CD8-positive, alpha-beta memory T cell (primary cell): Measurements from ENCODE around the gene AP3S1. TPM values are rescaled to one million over a fixed set of nuclear protein-coding genes. Genes with fewer than 3 reads are reported as not detected.
A peak's percentile ranks its signal among the peaks of the same experiment; 100 is the strongest.

Experiments used
- CTCF ChIA-PET: fragments of 350-600 bp; sonication (Branson Sonifier 250); formaldehyde crosslinking; loops from one replicate; lab custom pipeline; 2021; ENCODE audit warnings: antibody characterized with exemption; lab: Charles Lee
- POLR2A ChIA-PET: fragments of 350-600 bp; sonication (Branson Sonifier 250); formaldehyde crosslinking; loops from one replicate; lab custom pipeline; 2021; ENCODE audit warnings: antibody characterized with exemption; lab: Charles Lee
- DNase-seq, 5 donors: peaks; one replicate each; pipeline versions ENCODE4 v3.0.0 to v3.0.0-alpha.2; 2020 to 2022; ENCODE audit warnings: mixed read lengths in 1 of 5
- H3K27ac ChIP-seq: one replicate; pipeline ENCODE4 v1.7.0; 2013; ENCODE audit warnings: low read depth, mild to moderate bottlenecking, low read length, moderate library complexity
- H3K27me3 ChIP-seq: 2 replicates; pipeline ENCODE4 v1.7.0; 2013; ENCODE audit warnings: low read length, mild to moderate bottlenecking; ENCODE audit not compliant: insufficient read depth, poor library complexity, severe bottlenecking
- H3K36me3 ChIP-seq: 2 replicates; pipeline ENCODE4 v1.7.0; 2013; ENCODE audit warnings: mild to moderate bottlenecking, low read length, moderate library complexity; ENCODE audit not compliant: insufficient read depth
- H3K4me1 ChIP-seq: 2 replicates; pipeline ENCODE4 v1.7.0; 2013; ENCODE audit warnings: mild to moderate bottlenecking, low read length, moderate library complexity; ENCODE audit not compliant: insufficient read depth
- H3K4me3 ChIP-seq: 2 replicates; pipeline ENCODE4 v1.7.0; 2013; ENCODE audit warnings: mild to moderate bottlenecking, low read length
- H3K9me3 ChIP-seq: 2 replicates; pipeline ENCODE4 v1.7.0; 2013; ENCODE audit warnings: mild to moderate bottlenecking, low read length
- H3K27ac Mint-ChIP-seq, 8 donors: one replicate each; pipeline ENCODE4 v1.8.0; 2020 to 2021; ENCODE audit warnings: mixed read lengths in 8 of 8, mild to moderate bottlenecking in 6 of 8, inconsistent platforms in 3 of 8, moderate library complexity in 3 of 8
- H3K27me3 Mint-ChIP-seq, 2 donors: one replicate each; pipeline ENCODE4 v1.8.0; 2020 to 2021; ENCODE audit warnings: mixed read lengths in 2 of 2, mild to moderate bottlenecking in 1 of 2, moderate library complexity in 1 of 2
- H3K36me3 Mint-ChIP-seq, 3 donors: one replicate each; pipeline ENCODE4 v1.8.0; 2020 to 2021; ENCODE audit warnings: mixed read lengths in 3 of 3, inconsistent platforms in 1 of 3, mild to moderate bottlenecking in 1 of 3
- H3K4me1 Mint-ChIP-seq, 3 donors: one replicate each; pipeline ENCODE4 v1.8.0; 2020 to 2021; ENCODE audit warnings: mixed read lengths in 3 of 3, inconsistent platforms in 1 of 3, mild to moderate bottlenecking in 1 of 3
- H3K4me3 Mint-ChIP-seq, 7 donors: one replicate each; pipeline ENCODE4 v1.8.0; 2020 to 2021; ENCODE audit warnings: mixed read lengths in 7 of 7, mild to moderate bottlenecking in 6 of 7, moderate library complexity in 4 of 7, inconsistent platforms in 2 of 7
- H3K9me3 Mint-ChIP-seq, 5 donors: one replicate each; pipeline ENCODE4 v1.8.0; 2020 to 2022; ENCODE audit warnings: mixed read lengths in 5 of 5, mild to moderate bottlenecking in 3 of 5, moderate library complexity in 2 of 5, inconsistent platforms in 1 of 5
- polyA plus RNA-seq: library from polyadenylated mRNA; unstranded; fragments of 300-500 nt; fragmentation: Illumina TruSeq; gene quantifications from one replicate; pipeline ENCODE4 v1.2.3, GENCODE V29; 2021
- total RNA-seq, 2 experiments: library from RNA; stranded (reverse); gene quantifications; one replicate each; pipeline ENCODE4 v1.2.3, GENCODE V29; 2021

The AP3S1 gene
- total and polyA plus RNA-seq, 3 experiments from 2014 or later = 62.1 to 77.5 (median 73.6) TPM

GRCh38 chr5:115844321-115844817 lies 2.6 kb downstream of the AP3S1 start:
- Histone ChIP-seq H3K27me3 (no peaks in the 10 kb centered on the region), H3K4me1 (peaks cover 25% of the 10 kb centered on the region), H3K9me3 (no peaks in the 10 kb centered on the region), H3K36me3 (no peaks in the 10 kb centered on the region), H3K27ac (no peak overlapping the region), H3K4me3 (no peak overlapping the region)
- H3K36me3 Mint-ChIP-seq = peaks cover 0 to 12% (median 0%) of the 10 kb centered on the region in 3 donors
- ChIA-PET POLR2A (no interaction called here), CTCF (no interaction called here)
- peak overlapping the region; percentile 16 to 99 (median 58) for H3K4me3 Mint-ChIP-seq
- no peak for DNase-seq
- no peaks in the 10 kb centered on the region for H3K9me3 Mint-ChIP-seq
- H3K27ac Mint-ChIP-seq = peak overlapping the region in 3 of 8 donors; percentile 16 to 95 (median 48)
- H3K4me1 Mint-ChIP-seq = peaks cover 44 to 67% (median 59%) of the 10 kb centered on the region in 3 donors
- H3K27me3 Mint-ChIP-seq = no peaks in the 10 kb centered on the region

DNA sequence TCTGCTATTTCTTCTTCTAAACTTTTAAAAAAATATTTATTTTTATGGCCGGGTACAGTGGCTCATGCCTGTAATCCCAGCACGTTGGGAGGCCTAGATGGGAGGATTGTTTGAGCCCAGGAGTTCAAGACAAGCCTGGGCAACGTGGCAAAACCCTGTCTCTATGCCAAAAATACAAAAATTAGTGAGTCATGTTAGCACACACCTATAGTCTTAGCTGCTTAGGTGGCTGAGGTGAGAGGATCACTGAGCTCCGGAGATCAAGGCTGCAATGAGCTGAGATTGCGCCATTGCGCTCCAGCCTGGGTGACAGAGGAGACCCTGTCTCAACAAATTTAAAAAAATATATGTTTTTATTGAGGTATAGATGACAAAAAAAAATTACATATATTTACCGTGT lies 5.6 kb downstream of the AP3S1 start:
- CTCF ChIA-PET = interaction anchor here (1.4 kb wide), 1 partner anchor 21 kb away, joined by 3 read pairs; no protein-coding TSS in a partner anchor

GRCh38 chr5:115849258-115849798 lies 7.6 kb downstream of the AP3S1 start:
- Histone ChIP-seq H3K36me3 (peaks cover 4% of the 10 kb centered on the region), H3K9me3 (no peaks in the 10 kb centered on the region), H3K27ac (no peak overlapping the region), H3K27me3 (no peaks in the 10 kb centered on the region), H3K4me3 (no peak overlapping the region), H3K4me1 (no peaks in the 10 kb centered on the region)
- DNase-seq = no peak
- Mint-ChIP-seq H3K27me3 (no peaks in the 10 kb centered on the region), H3K4me1 (peaks cover 32 to 71% (median 47%) of the 10 kb centered on the region in 3 donors), H3K4me3 (no peak overlapping the region), H3K27ac (peak overlapping the region in 2 of 8 donors; percentile 6 to 12), H3K36me3 (peaks cover 2 to 12% (median 4%) of the 10 kb centered on the region in 3 donors), H3K9me3 (peaks cover 0 to 10% (median 6%) of the 10 kb centered on the region in 5 donors)
- POLR2A ChIA-PET = no interaction called here
- CTCF ChIA-PET = no interaction called here

More for the DNA sequence above, 5.6 kb downstream of the AP3S1 start:
- no peak for DNase-seq
- Mint-ChIP-seq H3K36me3 (peaks cover 0 to 2% (median 0%) of the 10 kb centered on the region in 3 donors), H3K4me1 (peaks cover 39 to 69% (median 58%) of the 10 kb centered on the region in 3 donors), H3K4me3 (no peak overlapping the region), H3K27ac (no peak overlapping the region), H3K9me3 (no peaks in the 10 kb centered on the region), H3K27me3 (no peaks in the 10 kb centered on the region)
- POLR2A ChIA-PET = no interaction called here
- Histone ChIP-seq H3K27me3 (no peaks in the 10 kb centered on the region), H3K4me3 (no peak overlapping the region), H3K36me3 (no peaks in the 10 kb centered on the region), H3K27ac (no peak overlapping the region), H3K9me3 (no peaks in the 10 kb centered on the region), H3K4me1 (peaks cover 9% of the 10 kb centered on the region)

DNA sequence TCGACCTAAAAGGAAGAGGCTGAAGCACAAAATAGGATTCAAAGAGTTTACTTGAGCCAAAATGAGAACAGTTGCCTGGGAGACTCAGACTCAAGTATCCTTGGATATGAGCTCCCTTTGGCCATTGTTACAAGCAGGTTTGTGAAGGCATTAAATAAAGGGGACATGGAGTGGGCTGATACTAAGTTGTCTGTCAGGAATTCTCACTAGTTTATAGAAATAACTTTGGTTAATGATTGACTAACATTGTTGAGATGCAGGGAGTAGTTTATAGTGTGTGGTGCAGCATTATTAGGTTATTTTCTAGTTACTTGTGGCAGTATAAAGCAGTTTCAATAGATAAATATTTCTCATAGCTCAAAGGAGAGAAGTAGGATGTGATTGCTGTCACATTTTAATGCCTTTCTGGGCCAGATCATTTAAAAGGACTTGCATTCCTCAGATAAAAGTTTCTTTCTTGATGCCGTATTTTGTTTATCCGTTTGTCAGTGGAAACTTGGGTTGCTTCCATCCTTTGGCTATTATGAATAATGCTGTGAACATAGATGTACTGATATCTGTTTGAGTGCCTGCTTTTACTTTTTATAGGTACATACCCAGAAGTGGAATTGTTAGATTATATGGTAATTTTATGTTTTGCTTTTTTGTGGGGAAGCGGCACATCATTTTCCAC lies 9.1 kb downstream of the AP3S1 start:
- Mint-ChIP-seq H3K4me3 (no peak overlapping the region), H3K4me1 (peaks cover 27 to 60% (median 45%) of the 10 kb centered on the region in 3 donors), H3K27ac (no peak overlapping the region), H3K27me3 (no peaks in the 10 kb centered on the region), H3K9me3 (peaks cover 0 to 10% (median 6%) of the 10 kb centered on the region in 5 donors), H3K36me3 (peaks cover 2 to 12% (median 4%) of the 10 kb centered on the region in 3 donors)
- no peak for DNase-seq
- no peaks in the 10 kb centered on the region for H3K27me3 ChIP-seq
- ChIA-PET CTCF (no interaction called here), POLR2A (no interaction called here)
- no peak overlapping the region for H3K4me3 ChIP-seq
- no peaks in the 10 kb centered on the region for H3K9me3 ChIP-seq
- no peak overlapping the region for H3K27ac ChIP-seq
- H3K36me3 ChIP-seq = peaks cover 5% of the 10 kb centered on the region
- H3K4me1 ChIP-seq = no peaks in the 10 kb centered on the region

DNA sequence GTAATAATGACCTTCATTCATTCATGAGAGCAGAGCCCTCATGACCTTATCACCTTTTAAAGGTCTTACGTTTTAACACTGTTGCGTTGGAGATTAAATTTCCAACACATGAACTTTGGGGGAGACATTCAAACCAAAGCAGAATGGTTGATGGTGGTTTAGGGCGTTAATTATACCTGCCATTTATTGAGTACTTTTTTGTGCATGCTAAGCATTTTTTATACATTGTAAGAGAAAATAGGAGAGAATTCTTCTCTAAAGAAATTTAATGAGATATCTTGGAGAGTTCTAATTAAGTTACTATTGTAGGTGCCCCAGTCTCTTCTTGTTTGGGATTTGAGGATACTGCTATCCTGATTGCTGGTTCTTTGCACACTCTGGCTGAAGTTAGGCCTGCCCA lies 12.4 kb downstream of the AP3S1 start:
- Mint-ChIP-seq H3K36me3 (peaks cover 4 to 12% (median 6%) of the 10 kb centered on the region in 3 donors), H3K27ac (peak overlapping the region in 1 of 8 donors; percentile 31), H3K4me1 (peaks cover 42 to 74% (median 63%) of the 10 kb centered on the region in 3 donors), H3K9me3 (peaks cover 0 to 10% (median 6%) of the 10 kb centered on the region in 5 donors), H3K4me3 (no peak overlapping the region), H3K27me3 (no peaks in the 10 kb centered on the region)
- DNase-seq = no peak
- Histone ChIP-seq H3K9me3 (no peaks in the 10 kb centered on the region), H3K36me3 (peaks cover 5% of the 10 kb centered on the region), H3K27me3 (no peaks in the 10 kb centered on the region), H3K4me3 (no peak overlapping the region), H3K4me1 (no peaks in the 10 kb centered on the region), H3K27ac (no peak overlapping the region)
- CTCF ChIA-PET = no interaction called here
- POLR2A ChIA-PET = no interaction called here

- POLR2A ChIA-PET = interaction anchor here (0.6 kb wide), 1 partner anchor 221 kb away, joined by 5 read pairs; no protein-coding TSS in a partner anchor
- Histone ChIP-seq H3K27me3 (no peaks in the 10 kb centered on the region), H3K27ac (no peak overlapping the region), H3K36me3 (peaks cover 5% of the 10 kb centered on the region), H3K9me3 (no peaks in the 10 kb centered on the region), H3K4me3 (no peak overlapping the region), H3K4me1 (no peaks in the 10 kb centered on the region)
- Mint-ChIP-seq H3K36me3 (peaks cover 4 to 12% (median 6%) of the 10 kb centered on the region in 3 donors), H3K9me3 (peaks cover 0 to 10% (median 6%) of the 10 kb centered on the region in 5 donors), H3K4me3 (no peak overlapping the region), H3K4me1 (peaks cover 38 to 69% (median 53%) of the 10 kb centered on the region in 3 donors), H3K27ac (peak overlapping the region in 1 of 8 donors; percentile 25), H3K27me3 (no peaks in the 10 kb centered on the region)
- DNase-seq = no peak
- CTCF ChIA-PET = no interaction called here
These were observed 14.2 kb downstream of the AP3S1 start for GRCh38 chr5:115855959-115856358.

DNA sequence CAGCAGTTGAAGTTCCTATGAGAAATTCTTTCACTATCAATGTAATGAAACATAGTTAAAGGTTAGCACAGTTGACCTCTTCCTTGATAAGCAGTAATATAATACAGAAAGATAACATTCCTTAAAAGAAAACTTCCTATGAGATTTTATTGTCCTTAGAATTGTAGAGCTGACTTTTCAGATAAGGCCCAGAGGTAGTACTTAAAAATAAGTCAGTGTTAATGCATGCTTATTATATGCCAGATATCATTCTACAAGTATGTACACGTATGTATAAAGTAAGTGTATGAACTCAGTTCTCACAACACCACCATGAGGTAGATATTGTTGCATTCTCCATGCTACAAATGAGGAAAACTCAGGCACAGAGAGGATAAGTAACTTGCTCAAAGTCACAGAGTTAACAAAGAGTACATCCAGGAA lies 15.3 kb downstream of the AP3S1 start:
- Histone ChIP-seq H3K36me3 (peaks cover 5% of the 10 kb centered on the region), H3K27me3 (no peaks in the 10 kb centered on the region), H3K27ac (no peak overlapping the region), H3K4me1 (no peaks in the 10 kb centered on the region), H3K4me3 (no peak overlapping the region), H3K9me3 (no peaks in the 10 kb centered on the region)
- Mint-ChIP-seq H3K9me3 (peaks cover 0 to 10% (median 6%) of the 10 kb centered on the region in 5 donors), H3K4me1 (peaks cover 36 to 65% (median 50%) of the 10 kb centered on the region in 3 donors), H3K36me3 (peaks cover 4 to 12% (median 6%) of the 10 kb centered on the region in 3 donors), H3K27me3 (no peaks in the 10 kb centered on the region), H3K4me3 (no peak overlapping the region), H3K27ac (no peak overlapping the region)
- ChIA-PET CTCF (no interaction called here), POLR2A (no interaction called here)
- DNase-seq = no peak
